NOMO-1 (cell line): Measurements from ENCODE around the gene ARL4D.
A peak's percentile ranks its signal among the peaks of the same experiment; 100 is the strongest.
"Not testable (repeated sequence)": the region's sequence is repeated elsewhere in the genome, so short reads cannot be mapped to it uniquely, and the experiment has no call there.

Experiments used
- DNase-seq, 2 experiments: peaks; one replicate each; lab custom pipeline; 2025; ENCODE audit not compliant: unreplicated experiment in 2 of 2; lab: John Stamatoyannopoulos, UW

The ARL4D gene

DNA sequence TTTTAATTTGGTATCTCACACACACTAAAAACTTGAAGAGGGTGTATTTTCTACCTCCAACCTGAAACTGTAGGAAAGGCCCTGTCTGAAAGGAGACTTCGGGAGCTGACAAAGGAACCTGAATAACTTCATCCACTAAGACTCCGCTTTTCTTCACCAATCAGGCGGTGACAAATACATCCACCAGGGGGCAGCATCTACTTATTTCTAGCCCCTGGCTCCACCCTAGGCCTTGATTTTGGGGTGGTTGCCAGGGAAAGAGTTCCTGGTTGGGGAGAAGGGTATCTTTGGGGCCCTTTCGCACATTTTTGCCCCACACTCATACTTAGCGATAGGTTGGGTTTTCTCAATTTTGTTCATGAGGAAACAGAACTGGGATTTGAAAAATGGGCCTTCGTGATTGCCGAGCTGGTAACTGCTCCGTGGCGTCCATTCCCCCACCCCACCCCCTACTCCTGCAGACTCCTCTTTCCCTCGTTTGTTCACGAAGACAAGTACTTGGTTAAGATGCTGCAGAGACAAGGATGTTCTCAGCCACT, 4.8 kb upstream of the ARL4D start:
- DNase-seq: peak; percentile 65 to 73

DNA sequence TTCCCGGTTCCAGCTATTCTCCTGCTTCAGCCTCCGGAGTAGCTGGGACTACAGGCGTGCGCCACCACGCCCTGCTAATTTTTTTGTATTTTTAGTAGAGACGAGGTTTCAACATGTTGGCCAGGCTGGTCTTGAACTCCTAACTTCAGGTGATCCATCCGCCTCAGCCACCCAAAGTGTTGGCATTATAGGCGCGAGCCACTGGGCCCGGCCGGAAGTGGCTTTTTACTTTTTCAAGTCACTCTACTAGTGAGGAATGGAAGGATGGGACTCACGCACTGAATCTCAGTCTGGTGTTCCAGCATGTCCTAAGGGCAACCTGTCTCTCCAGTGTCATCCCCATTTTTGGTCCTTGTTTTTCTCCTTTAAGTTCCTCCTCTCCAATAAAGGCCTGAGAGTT, 4.1 kb upstream of the ARL4D start:
- DNase-seq: not testable (repeated sequence)

DNA sequence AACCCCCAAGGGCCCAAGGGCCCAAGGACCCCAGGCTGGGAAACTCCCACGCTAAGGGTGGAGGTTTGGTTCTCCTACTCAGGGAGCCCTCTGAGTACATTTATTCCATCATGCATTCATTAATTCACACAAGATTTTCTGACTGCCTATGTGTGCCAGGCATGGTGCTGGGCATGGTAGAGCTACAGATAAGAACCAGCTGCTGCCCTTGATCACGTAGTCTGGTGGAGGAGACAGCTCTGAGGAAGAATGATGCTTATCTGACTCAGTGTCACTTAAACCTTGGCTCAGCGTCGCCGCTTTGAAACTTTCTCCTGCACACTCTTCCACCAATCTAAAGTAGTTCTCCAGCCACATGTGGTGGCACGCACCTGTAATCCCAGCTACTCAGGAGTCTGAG, 3.6 kb upstream of the ARL4D start:
- no peak for DNase-seq

DNA sequence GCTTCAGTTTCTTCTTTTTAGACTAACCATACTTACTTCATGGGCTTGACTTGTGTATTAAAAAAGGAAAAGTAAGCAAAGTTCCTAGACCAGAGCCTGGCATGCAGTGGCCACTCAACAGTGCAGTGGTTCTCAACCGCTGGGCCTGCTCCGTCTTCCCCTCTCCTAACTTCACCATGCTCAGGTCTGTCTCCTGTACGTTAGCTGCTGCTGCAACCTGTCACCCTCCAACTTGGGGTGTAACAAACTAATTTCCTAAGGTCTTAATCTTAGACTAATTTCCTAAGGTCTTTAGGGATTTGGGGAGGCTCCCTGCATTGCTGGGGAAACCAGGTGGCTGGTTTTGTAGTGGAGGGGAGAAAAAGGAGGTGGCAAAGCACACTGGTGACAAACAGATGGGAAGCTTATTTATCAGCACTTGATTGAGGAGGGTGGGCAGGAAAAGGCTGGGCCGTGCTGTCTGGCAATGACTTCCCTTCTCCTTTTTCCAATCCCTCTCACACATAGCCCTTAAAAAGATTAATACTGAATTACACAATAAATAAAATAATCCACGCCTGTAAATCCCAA, 2.2 kb upstream of the ARL4D start:
- DNase-seq: no peak

DNA sequence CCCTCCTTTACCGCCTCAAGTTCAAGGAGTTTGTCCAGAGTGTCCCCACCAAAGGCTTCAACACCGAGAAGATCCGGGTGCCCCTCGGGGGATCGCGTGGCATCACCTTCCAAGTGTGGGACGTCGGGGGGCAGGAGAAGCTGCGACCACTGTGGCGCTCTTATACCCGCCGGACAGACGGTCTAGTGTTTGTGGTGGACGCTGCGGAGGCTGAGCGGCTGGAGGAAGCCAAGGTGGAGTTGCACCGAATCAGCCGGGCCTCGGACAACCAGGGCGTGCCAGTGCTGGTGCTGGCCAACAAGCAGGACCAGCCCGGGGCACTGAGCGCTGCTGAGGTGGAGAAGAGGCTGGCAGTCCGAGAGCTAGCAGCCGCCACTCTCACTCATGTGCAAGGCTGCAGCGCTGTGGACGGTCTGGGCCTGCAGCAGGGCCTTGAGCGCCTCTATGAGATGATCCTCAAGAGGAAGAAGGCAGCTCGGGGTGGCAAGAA, 1.1 kb downstream of the ARL4D start:
- no peak for DNase-seq

DNA sequence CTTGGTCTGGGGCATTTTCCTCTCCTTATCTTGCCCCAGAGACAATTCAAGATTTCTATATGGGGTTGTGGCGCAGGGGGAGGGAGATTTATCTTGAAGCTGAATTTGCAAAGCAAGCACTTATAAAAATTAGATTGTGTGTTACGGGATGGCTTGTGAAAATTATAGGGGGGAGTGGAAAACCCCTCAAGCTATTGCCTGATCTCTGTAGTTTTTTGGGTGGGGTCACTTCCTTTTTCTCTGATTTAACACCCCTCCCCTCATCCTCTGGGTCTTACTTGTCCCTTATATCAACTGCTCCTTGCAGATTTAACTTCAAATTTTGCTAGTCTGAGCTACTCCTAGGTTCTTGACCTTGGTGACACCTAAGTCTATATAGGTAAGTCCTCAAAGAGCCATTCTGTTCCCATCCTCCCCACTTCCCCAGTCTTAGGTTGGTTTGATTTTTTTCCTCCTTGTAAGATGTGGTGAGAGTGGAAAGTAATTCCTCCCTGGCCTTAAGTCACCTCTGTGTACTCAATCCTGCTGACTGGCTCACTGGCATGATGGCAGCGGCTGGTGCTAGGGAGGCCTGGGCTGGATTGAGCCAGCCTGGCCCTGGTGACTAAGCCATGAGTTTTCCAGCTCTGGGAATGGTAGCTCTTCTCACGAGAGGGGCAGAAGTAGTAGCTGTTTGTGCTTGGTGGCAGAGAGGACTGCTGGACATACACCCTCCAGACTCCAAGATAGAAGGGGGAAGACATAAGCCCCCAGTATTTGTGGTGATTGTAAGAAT, 2.3 kb downstream of the ARL4D start:
- DNase-seq: no peak

DNA sequence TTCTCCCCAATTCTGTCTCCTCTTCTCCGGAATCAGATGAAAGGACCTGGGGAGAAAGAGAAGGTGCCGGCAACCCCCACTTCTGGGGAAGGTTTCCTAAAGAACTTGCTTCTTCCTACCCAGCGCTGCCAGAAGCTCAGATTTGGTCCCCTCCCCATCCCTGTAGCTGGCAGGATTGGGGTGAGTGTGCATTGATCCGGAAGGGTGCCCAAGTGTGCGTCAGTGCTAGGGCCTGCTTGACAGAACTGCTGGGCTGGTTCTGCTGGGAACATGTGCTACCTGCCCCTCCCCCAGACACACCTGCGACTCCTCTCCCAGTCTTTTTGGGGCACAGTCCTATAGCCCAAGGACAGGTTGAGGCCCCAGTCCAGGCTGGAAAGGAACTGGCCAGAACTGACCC, 3.3 kb downstream of the ARL4D start:
- DNase-seq: no peak

DNA sequence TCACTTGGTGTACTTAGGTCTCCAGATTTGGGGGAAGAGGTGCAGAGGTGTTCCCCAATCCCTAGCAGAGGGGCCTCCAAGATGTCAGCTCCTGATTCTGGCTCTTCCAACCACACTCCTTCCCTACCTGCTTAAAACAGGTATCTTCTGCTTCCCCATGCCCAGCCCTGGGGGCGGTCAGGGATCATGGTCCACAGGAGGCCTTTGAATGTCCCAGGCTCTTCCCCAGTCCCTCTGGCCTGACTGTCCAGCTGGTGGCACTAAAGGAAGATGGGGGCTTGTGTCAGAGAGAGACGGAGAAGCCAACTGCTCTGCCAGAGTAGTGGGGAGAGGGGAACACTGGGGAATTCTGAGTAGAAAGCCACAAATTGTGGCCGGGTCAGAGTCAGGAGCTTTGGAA, 3.8 kb downstream of the ARL4D start:
- DNase-seq: no peak

DNA sequence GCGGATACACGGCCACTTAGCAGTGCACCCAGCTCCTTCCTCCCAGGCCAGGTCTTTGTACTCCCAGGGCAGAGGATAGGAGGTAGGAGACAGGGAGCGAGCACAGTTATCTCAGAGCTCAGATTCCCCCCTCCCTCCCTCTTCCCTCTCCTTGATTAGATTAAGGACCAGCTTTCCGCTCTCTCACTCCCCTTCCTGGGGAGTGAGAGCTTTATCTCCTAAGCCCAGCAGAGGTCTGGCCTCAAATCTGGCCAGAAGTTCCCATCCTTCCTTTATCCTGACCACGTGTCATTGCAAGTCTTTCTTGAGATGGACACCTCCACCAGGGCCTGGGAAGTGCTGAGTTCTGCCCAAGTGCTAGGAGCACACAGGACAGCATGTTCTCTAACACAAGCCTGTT, 5.1 kb downstream of the ARL4D start:
- DNase-seq: no peak

DNA sequence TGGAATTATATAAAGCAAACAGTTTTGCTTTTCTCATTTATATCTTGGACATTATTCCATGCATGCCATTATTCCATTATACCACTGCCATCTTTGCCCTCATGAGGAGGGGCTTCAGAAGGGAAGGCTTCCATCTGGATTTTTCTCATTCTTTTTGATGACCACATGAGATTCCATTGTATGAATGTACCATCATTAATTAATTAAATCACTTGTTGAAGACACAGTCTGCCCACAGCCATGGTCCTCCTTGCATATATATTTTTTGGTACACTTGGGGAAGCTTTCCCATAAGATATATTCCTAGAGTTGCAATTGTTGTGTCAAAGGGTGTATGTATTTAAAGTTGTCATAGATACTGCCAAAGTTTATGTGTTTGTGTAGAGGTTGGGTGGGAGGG, 7.1 kb downstream of the ARL4D start:
- no peak for DNase-seq

DNA sequence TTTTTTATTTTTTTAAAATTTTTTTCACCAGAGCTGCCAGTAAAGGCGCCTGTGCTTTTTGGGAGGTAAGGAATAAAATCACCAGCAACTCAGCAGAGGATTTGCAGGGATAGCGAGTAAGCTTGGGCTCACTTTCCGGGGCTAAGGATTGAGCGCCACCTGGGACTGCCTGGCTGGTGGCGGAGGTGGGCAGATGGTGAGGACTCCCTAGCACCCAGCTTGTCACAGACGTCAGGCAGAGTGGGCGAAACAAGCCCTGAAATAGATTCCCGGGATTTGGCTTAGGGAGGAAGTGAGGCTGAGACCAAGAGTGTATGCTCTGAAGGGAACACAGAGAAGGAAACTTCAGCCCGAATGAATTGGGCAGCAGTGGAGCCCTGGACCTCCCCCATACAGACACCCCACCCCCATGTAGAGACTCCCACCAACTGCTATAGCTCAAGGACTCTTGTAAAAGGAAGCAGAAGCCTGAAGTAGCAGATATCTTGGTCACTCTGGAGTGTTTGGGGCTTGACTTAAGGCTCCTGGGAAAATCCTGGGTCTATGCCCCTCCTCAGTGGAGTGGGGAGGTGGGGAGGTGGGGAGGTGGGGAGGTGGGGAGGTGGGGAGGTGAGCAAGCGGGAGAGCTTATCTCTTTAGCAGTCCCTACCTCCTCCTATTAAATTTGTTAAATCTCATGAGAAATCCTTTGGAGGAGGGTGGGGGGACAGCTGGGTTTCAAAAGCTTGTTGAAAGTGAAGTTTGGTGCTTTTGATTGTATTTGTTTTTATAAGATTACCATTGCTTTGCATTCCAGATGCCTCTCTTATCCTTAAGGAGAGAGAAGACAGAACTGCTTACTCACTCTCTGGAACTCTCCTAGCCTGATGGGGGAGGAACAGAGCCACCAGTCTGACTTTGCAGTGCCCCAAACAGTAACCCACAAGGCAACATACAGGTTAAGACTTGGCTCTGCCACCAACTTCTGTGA, 8.2 kb downstream of the ARL4D start:
- DNase-seq: no peak

DNA sequence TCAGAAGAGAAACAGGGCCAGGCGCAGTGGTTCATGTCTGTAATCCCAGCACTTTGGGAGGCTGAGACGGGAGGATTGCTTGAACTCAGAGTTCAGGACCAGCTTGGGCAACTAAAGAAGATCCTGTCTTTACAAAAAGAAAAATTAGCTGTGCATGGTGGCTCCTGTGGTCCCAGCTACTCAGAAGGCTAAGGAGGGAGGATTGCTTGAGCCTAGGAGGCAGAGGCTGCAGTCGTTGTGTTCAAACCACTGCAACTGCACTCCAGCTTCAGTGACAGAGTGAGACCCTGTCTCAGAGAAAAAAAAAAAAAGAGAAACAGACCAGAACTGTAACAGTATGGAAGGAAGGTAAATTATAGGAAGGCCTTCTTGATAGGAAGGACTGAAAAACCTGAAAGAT, 10.3 kb downstream of the ARL4D start:
- DNase-seq: no peak

DNA sequence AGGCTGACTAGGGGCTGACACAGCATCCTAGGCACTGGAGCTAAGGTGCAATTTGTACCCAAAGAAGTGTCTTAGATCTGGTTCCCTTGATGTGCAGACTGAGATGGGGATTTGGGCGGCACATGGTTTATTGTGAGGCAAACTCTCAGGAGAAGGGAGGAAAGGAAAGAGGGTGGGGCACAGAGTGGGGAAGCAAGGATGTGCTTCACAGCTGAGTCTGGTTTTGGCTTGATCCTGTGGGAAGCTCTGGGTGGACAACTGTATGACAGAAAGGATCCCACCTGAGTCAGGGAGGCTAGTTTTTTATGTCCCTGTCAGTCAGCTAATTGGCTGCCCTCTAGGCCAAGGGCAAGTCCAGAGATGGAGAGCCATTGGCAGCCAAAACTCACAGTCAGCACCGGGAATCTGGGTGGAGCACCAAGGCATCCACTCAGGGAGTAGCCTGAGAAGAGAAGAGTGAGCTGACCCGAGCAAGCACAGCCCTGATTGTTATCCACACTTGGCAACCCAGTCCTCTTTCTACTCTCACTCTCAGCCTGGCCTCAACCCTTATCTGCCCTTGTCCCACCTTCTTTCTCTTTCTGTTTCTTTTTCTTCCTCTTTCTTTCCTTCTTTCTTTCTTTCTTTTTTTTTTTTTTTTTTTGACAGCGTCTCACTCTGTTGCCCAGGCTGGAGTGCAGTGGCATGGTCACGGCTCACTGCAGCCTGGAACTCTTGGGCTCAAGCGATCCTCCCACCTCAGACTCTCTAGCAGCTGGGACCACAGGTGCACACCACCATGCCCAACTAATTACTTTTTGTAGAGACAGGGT, 12.0 kb downstream of the ARL4D start:
- no peak for DNase-seq

DNA sequence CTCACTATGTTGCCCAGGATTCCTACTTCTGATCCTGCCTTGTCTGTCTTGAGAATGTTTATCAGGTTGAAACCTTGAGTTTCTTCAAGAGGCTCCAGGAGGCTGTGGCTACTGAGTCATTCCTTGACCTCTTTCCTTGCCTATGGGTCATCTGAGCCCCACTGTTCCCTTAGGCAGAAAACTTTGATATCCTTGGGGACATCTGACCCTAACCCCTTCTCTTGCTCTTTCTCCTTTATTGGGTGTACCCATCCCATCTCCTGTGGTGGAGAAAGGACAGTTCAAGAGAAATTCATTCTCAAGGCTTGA, 12.5 kb downstream of the ARL4D start:
- no peak for DNase-seq

DNA sequence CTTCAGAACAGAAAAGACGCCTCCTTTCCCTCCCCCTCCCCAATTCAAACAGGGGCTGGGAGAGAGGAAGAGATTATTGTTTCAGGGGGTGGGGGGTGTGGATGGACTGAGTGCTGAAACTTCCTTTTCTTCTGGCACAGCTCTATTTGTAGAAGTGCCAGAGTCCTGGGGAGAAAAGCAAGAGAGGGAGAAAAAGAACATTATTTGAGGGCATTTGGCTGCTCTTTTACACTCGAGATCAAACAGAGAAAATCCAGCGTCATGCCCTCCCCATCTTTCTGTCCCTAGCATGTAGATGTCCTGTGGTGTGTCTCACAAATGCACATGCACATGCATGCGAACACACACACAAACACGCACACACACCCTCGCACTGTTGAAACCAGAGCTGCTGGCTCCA, 13.0 kb downstream of the ARL4D start:
- DNase-seq: no peak

DNA sequence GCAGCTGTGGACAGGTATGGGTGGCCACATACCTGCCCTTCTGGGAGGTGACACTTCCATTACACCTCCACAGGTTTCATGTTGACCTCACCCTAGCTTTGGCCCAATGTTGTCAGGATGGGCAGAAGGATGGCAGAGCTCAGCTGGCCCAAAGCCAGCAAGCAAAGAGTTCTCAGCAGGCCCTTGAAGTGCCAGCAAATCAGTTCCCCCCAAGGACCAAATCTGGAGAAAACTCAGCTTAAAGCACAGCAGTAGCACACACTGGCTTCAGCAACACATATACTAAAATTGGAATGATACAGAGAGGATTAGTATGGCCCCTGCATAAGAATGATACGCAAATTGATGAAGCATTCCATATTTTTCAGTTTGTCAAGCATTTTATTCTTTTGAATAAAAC, 13.4 kb downstream of the ARL4D start:
- no peak for DNase-seq

DNA sequence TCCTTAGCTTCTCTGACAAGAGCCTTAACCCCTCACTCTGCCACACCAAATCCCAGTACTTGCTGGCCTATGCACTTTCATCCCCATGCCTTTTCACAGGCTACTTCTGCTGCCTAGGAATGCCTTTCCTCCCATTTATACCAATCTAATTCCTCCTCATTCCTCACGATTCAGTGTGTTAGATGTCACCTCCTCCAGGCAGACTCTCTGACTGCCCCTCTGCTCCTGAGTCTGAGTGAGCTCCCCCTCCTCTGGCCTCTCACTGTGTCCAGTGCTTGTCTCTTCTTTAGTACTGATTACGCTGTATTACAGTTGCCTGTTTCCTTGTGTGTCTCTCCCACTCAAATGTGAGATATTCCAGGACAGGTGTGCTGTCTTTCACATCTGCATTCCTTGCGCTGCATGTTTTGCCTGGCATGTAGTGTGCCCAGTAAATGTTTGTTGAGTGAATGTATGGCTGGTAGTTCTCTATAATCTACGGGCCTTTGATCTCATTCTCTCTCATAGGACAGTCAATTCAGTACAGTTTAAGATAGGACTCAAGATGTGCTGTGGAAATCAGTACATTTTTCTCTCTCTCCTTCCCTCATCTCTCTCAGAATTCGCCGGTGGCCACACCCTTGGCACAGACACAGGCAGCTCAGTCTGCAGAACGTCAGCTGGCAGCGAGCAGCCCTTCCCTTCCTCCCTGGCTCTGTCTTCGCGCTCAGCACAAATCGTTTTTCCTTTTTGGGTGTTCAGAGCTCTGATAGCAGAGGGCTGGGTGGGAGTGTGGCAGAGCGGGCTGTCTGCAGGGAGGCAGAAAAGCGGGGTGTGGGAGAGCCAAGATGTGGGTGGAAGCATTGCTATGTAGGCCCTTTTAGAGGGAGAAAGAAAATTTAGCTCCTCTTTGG, 18.5 kb downstream of the ARL4D start:
- DNase-seq: no peak

DNA sequence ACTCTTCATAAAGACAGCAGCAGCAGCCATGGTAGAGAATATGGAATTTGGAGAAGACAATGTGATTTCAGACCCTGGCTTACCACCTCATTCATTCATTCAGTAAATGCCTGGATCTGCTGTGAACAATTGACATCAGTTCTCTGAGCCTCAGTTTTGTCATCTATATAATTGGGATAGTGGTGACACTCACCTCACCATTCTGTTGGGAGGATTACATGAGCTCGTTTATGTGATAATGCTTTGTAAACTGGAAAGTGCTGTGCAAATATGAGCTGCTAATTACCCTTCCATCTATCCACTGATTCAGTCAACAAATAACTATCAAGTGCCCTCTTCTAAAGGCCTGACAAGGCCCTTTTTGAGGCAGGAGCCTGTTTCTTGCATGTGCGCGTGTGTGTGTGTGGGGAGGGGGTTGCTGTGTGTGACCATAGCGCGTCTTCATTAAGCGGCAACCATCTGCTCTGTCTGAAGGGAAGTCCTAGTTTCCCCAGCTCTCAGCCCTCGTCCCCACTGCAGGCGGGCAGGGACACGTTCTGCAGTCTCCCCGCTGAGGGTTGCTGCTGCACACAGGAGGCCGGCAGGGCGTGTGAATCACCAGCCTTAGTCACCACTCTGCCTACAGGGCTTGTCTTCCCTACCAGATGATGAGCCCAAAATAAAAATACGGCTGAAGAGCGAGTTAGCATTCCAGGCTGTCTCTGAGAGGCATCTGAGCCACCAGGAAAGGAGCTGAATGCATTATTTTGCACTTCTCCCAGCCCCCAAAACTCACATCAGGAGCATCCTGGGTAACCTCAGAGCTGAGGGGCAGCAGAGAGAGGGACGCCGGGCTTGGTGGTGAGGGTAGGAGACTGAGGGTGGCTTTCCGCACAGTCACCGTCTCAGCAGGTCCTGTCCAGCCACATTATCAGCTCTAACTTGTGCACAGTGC, 19.9 kb downstream of the ARL4D start:
- peak; percentile 69 to 90 for DNase-seq
